ENCODE measurements around the gene MXRA8. TPM values are rescaled to one million over a fixed set of nuclear protein-coding genes. Genes with fewer than 3 reads are reported as not detected.

Gene MXRA8
- total RNA-seq, 4 donors from 2014 or later: 48.8 to 226 (median 163) TPM

DNA sequence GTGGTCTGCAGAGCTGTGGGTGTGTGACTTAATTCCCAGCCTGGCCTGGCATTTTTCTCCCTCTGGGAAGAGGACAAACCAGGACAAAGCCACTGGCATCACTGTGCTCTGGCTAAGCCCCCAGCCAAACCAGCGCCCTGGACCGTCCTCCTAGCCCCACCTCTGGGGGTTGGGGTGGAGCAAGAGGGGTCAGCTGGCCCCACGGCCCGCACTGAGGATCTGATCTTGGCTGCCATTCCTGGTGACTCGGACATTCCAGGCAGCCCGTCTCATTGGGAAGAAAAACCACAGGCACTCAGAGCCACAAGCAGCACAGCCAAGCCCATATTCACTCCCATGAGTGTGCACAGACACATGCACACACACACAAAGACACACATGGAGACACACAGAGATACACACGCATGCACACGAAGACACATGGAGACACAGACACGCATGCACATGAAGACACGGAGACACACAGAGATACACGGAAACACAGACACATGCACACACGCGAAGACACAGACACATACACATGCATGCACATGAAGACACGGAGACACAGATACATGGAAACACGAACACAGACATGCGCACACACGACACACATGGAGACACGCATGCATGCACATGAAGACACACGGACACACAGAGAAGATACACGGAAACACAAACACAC lies 2.3 kb upstream of the MXRA8 start:
- TF ChIP-seq, protein P1, sequence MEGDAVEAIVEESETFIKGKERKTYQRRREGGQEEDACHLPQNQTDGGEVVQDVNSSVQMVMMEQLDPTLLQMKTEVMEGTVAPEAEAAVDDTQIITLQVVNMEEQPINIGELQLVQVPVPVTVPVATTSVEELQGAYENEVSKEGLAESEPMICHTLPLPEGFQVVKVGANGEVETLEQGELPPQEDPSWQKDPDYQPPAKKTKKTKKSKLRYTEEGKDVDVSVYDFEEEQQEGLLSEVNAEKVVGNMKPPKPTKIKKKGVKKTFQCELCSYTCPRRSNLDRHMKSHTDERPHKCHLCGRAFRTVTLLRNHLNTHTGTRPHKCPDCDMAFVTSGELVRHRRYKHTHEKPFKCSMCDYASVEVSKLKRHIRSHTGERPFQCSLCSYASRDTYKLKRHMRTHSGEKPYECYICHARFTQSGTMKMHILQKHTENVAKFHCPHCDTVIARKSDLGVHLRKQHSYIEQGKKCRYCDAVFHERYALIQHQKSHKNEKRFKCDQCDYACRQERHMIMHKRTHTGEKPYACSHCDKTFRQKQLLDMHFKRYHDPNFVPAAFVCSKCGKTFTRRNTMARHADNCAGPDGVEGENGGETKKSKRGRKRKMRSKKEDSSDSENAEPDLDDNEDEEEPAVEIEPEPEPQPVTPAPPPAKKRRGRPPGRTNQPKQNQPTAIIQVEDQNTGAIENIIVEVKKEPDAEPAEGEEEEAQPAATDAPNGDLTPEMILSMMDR (IDR thresholded peaks at IDR 0.05; ENCODE audit: low read depth): no peak

DNA sequence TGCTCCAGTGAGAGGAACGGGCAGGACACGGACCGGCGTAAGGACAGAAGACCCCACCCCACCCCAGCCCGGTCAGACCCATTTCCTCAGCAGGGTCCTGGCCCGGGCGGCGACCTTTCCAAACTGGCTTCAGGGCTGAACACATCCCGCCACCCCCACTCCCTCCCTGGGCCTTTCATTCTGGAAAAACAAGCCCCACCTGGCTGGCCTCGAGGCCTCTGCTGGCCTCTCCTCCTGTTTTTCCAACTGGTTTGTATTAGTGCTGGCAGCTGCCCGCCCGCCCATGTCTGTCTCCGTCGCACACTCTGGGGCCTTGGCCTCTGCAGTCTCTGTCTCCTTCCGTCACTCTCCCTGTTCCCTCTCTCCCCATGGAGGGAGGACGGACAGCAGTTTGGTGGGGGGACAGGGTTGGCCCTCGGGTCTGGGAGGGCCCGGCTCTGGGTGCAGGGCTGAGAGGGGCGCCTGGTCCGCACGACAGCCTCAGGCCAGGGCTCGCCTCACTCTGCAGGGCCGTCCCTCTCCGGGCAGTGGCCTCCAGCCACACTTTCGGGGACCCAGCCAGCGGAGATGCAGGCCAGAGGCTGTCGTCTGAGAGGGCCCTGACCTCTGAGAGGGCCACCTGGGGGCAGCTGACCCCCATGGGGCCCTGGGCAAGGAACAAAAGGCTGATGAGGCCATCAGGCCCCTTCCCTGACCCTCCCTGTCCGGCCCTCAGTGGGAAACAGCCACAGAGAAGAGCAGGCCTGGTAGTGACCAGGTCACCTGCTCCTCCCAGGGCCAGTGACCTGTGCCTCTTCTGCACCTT lies 1.5 kb upstream of the MXRA8 start:
- TF ChIP-seq, protein P1 (IDR thresholded peaks at IDR 0.05; ENCODE audit: low read depth): no peak

DNA sequence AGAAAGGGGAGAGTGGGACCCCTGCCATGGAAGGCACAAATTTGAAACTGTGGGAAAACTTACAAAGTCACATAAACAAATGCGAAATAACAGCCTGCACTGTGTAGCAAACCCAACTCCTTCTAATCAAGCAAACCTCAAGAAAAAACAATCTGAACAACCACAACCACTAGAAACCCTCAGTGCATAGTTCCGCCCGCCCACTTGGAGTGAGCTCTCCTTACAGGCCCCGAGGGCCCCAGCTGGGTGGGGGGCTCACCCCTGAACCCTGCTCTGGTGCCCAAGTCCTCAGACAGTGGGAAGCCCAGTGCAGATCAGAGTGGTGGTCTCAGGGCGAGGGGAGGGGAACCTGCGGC lies 931 bp upstream of the MXRA8 start:
- TF ChIP-seq, protein P1 (IDR thresholded peaks at IDR 0.05; ENCODE audit: low read depth): no peak

DNA sequence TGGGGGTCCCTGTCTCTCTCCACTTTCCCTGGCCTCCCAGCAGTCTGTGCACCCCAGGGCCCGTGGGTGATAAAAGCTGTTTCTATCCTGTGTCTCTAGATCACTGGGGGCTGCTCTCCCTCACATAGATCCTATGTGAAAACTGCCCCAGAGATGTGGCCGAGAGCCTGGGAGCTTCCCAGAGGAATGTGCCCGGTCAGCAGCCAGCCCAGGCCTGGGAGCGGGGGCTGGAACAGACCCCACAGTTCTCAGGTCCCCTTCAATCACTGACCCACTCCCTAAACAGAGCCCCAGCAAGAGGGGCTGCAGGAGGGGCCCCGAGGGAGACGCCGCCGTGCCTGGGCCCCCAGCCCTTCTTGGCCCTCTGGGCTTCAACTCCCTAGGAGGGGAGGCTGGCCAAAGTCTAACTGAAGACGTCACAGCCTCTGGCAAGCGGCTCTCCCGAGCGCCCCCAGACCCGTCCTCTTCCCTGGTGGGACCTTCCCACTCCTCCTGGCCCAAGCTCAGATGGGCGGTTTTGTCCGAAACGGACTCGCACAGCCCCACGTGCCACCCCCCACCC lies 403 bp downstream of the MXRA8 start:
- TF ChIP-seq, protein P1 (IDR thresholded peaks at IDR 0.05; ENCODE audit: low read depth): no peak

DNA sequence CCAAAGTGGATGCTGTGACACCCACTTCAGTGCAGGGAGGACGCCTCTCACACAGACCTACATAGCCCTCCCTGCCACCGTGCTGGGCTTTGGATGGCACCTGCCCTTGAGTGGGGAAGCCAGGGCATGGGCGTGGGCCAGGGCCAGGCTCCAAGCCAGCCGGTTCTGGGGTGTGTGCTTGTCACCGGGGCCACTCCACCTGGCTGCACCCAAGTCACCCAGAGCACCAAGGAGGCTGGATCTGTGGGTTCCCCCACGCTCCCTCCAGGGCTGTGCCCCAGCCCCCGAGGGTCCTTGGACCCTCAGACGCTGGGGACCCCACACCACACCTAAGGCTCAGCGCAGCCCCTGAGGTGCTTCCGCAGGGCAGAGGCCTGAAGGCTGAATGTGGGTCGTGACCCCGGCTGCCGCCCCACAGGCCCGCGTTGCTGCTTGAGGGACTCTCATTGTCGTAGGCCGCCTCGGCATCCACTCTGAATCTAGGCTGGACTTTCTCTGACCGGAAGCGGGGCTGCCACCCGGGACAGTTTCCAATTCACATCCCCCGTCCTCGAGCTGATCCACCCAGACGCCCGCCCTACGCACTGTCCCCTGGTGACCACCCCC lies 1.5 kb downstream of the MXRA8 start:
- TF ChIP-seq, protein P1 (IDR thresholded peaks at IDR 0.05; ENCODE audit: low read depth): no peak

DNA sequence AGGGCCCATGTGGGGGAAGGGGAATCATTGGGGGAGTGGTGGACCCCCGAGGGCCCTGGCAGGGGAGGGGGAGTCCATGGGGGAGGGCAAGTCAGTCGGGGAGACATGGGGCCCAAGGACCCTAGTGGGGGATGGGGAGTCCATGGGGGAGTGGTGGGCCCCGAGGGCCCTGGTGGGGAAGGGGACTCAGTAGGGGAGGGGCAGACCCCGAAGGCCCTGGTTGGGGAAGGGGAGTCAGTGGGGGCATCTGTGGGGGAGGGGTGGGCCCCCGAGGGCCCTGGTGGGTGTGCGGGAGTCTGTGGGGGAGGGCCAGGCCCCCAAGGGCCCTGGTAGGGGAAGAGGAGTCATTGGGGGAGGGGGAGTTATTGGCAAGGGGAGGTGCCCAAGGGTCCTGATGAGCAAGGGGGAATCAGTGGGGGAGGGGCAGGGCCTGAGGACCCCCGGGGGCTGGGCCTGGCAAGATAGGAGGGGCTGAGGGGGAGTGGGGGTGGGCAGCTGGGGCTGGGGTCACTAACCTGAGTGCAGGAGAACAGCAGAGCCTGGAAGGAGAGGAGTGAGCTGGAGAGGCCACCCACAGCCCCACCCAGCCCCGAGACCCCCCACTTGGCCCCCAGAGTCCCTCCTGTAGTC lies 2.1 kb downstream of the MXRA8 start:
- TF ChIP-seq, protein P1 (IDR thresholded peaks at IDR 0.05; ENCODE audit: low read depth): no peak

Measured in subcutaneous adipose tissue (tissue), 4 donors.